ENCODE results near the gene UCHL5. TPM values are rescaled to one million over a fixed set of nuclear protein-coding genes. Genes with fewer than 3 reads are reported as not detected.

UCHL5 gene
- total and polyA plus RNA-seq, 2 experiments from 2014 or later = 42.5 to 67.1 TPM

DNA sequence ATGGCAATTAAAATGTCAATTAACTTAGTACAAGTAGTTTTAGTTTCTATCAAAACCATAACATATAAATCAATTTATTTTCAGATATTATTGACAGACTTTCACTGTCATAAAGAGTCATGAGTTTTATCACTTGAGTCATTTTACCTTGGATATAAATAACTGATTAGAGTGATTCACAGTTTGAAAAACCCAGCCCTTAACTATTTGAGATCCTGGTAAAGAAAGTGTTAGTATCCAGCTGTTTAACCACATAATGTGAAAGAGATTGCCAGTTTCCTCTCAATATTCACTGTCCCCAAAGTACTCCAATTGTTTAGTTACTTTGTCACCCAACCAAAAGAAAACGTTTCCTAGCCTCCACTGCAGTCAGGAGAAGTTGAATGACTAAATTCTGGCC is 91.3 kb downstream of the UCHL5 start:
- no peak for ATAC-seq
- no peaks in the 10 kb centered on the region for H3K4me1 Mint-ChIP-seq
- Histone ChIP-seq H3K27me3 (ENCODE audit: insufficient read depth) (no peaks in the 10 kb centered on the region), H4K20me1 (replicated peaks; ENCODE audit: insufficient read depth) (no peaks in the 10 kb centered on the region), H3K36me3 (ENCODE audit: insufficient read depth) (no peaks in the 10 kb centered on the region), H2AFZ (no peak overlapping the region), H3K79me2 (replicated peaks; ENCODE audit: insufficient read depth) (no peaks in the 10 kb centered on the region), H3K4me1 (ENCODE audit: insufficient read depth) (no peaks in the 10 kb centered on the region), H3K9me2 (ENCODE audit: insufficient read depth) (no peaks in the 10 kb centered on the region), H3K27ac (ENCODE audit: low read depth) (no peak overlapping the region), H3K4me2 (no peak overlapping the region), H3K4me3 (no peak overlapping the region), H3F3A (replicated peaks; ENCODE audit: low read depth) (no peaks in the 10 kb centered on the region)
- no peak for DNase-seq (ENCODE audit: low spot score)
- H3K27ac Mint-ChIP-seq = no peak overlapping the region
- no peaks in the 10 kb centered on the region for H3K36me3 Mint-ChIP-seq (ENCODE audit: low read depth)
- no peaks in the 10 kb centered on the region for H3K9me3 Mint-ChIP-seq
- H3K4me3 Mint-ChIP-seq = no peak overlapping the region
- H3K27me3 Mint-ChIP-seq (ENCODE audit: insufficient read depth, low read depth, poor library complexity) = peaks cover 2% of the 10 kb centered on the region
- TF ChIP-seq, protein P1, sequence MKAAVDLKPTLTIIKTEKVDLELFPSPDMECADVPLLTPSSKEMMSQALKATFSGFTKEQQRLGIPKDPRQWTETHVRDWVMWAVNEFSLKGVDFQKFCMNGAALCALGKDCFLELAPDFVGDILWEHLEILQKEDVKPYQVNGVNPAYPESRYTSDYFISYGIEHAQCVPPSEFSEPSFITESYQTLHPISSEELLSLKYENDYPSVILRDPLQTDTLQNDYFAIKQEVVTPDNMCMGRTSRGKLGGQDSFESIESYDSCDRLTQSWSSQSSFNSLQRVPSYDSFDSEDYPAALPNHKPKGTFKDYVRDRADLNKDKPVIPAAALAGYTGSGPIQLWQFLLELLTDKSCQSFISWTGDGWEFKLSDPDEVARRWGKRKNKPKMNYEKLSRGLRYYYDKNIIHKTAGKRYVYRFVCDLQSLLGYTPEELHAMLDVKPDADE (IDR thresholded peaks at IDR 0.05) = no peak
- TF ChIP-seq EZH2phosphoT487 (IDR thresholded peaks at IDR 0.05; ENCODE audit: unreplicated experiment) = no peak

DNA sequence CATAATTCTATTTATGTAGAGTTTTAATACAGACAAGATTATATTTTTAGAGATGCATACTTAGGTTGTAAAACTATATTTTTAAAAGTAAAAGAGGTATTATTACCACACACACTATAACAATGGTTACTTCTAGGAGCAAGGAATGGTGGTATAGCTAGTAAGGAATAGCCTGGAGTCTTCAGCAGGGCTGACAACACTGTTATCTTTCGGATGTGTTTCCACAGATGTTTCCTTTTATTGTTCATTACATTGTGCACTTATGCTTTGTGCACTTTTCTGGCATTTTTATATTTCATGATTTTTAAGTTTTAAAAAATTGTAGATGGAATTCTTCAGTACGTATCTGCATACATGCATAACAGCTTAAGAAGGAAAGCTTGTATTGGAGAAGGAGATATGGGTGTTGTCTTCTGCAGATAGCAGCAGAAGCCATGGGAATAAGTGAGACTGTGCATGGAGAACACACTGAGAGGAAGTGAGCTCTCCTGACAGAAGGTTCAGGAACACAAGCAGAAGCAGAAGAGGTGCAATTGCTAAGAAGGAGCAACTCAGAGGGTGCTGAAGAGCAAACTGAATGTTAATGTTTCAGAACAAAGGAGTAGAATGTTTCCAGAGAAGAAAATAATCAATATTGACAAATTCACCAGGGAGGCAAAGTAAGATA is 91.8 kb downstream of the UCHL5 start:
- Histone ChIP-seq H3F3A (replicated peaks; ENCODE audit: low read depth) (no peaks in the 10 kb centered on the region), H4K20me1 (replicated peaks; ENCODE audit: insufficient read depth) (no peaks in the 10 kb centered on the region), H3K27me3 (ENCODE audit: insufficient read depth) (no peaks in the 10 kb centered on the region), H3K79me2 (replicated peaks; ENCODE audit: insufficient read depth) (no peaks in the 10 kb centered on the region), H3K4me2 (no peak overlapping the region), H3K4me3 (no peak overlapping the region), H3K36me3 (ENCODE audit: insufficient read depth) (no peaks in the 10 kb centered on the region), H2AFZ (no peak overlapping the region), H3K4me1 (ENCODE audit: insufficient read depth) (no peaks in the 10 kb centered on the region), H3K9me2 (ENCODE audit: insufficient read depth) (no peaks in the 10 kb centered on the region), H3K27ac (ENCODE audit: low read depth) (no peak overlapping the region)
- no peaks in the 10 kb centered on the region for H3K36me3 Mint-ChIP-seq (ENCODE audit: low read depth)
- DNase-seq (ENCODE audit: low spot score) (no peak), ATAC-seq (no peak)
- no peak overlapping the region for H3K4me3 Mint-ChIP-seq
- no peak overlapping the region for H3K27ac Mint-ChIP-seq
- H3K27me3 Mint-ChIP-seq (ENCODE audit: insufficient read depth, low read depth, poor library complexity) = peaks cover 2% of the 10 kb centered on the region
- no peaks in the 10 kb centered on the region for H3K9me3 Mint-ChIP-seq
- no peaks in the 10 kb centered on the region for H3K4me1 Mint-ChIP-seq
- TF ChIP-seq JUNB (IDR thresholded peaks at IDR 0.05; ENCODE audit: unreplicated experiment) = no peak

DNA sequence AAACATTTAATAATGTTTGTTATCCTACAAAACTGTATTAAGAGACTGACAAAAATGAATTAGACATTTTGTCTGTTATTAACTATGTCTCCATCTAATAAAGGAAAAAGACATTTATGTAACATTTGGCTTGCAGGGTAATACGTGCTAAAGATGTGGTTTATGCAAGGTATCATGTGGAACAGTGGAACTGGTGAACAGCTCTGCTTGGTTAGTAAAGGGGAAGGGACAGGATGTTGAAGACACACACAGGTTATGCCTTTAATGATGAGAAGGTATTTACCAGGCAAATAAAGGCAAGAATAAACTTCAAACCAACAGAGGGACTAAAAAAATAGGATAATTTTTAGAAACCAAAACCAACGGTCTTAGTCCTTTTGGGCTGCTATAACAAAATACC is 93.1 kb downstream of the UCHL5 start:
- no peak overlapping the region for H3K4me3 Mint-ChIP-seq
- TF ChIP-seq STAT1 (IDR thresholded peaks at IDR 0.05; ENCODE audit: unreplicated experiment) = no peak
- TF ChIP-seq, protein P2, sequence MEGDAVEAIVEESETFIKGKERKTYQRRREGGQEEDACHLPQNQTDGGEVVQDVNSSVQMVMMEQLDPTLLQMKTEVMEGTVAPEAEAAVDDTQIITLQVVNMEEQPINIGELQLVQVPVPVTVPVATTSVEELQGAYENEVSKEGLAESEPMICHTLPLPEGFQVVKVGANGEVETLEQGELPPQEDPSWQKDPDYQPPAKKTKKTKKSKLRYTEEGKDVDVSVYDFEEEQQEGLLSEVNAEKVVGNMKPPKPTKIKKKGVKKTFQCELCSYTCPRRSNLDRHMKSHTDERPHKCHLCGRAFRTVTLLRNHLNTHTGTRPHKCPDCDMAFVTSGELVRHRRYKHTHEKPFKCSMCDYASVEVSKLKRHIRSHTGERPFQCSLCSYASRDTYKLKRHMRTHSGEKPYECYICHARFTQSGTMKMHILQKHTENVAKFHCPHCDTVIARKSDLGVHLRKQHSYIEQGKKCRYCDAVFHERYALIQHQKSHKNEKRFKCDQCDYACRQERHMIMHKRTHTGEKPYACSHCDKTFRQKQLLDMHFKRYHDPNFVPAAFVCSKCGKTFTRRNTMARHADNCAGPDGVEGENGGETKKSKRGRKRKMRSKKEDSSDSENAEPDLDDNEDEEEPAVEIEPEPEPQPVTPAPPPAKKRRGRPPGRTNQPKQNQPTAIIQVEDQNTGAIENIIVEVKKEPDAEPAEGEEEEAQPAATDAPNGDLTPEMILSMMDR (conservative IDR thresholded peaks at IDR 0.05; ENCODE audit: low read depth in 2 of 2) = no peak
- no peak for TF ChIP-seq POLR2AphosphoS5 (IDR thresholded peaks at IDR 0.05; ENCODE audit: low read depth)
- no peak for TF ChIP-seq EZH2phosphoT487 (IDR thresholded peaks at IDR 0.05; ENCODE audit: unreplicated experiment)
- no peak for TF ChIP-seq ZNF114 (CRISPR knock-in tag; IDR thresholded peaks at IDR 0.05)
- TF ChIP-seq, protein P3, sequence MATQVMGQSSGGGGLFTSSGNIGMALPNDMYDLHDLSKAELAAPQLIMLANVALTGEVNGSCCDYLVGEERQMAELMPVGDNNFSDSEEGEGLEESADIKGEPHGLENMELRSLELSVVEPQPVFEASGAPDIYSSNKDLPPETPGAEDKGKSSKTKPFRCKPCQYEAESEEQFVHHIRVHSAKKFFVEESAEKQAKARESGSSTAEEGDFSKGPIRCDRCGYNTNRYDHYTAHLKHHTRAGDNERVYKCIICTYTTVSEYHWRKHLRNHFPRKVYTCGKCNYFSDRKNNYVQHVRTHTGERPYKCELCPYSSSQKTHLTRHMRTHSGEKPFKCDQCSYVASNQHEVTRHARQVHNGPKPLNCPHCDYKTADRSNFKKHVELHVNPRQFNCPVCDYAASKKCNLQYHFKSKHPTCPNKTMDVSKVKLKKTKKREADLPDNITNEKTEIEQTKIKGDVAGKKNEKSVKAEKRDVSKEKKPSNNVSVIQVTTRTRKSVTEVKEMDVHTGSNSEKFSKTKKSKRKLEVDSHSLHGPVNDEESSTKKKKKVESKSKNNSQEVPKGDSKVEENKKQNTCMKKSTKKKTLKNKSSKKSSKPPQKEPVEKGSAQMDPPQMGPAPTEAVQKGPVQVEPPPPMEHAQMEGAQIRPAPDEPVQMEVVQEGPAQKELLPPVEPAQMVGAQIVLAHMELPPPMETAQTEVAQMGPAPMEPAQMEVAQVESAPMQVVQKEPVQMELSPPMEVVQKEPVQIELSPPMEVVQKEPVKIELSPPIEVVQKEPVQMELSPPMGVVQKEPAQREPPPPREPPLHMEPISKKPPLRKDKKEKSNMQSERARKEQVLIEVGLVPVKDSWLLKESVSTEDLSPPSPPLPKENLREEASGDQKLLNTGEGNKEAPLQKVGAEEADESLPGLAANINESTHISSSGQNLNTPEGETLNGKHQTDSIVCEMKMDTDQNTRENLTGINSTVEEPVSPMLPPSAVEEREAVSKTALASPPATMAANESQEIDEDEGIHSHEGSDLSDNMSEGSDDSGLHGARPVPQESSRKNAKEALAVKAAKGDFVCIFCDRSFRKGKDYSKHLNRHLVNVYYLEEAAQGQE (IDR thresholded peaks at IDR 0.05; ENCODE audit: unreplicated experiment) = no peak

More for the DNA sequence above, 93.1 kb downstream of the UCHL5 start:
- H3K4me1 ChIP-seq (ENCODE audit: insufficient read depth) = no peaks in the 10 kb centered on the region
- H3K36me3 ChIP-seq (ENCODE audit: insufficient read depth) = no peaks in the 10 kb centered on the region
- H3K9me3 Mint-ChIP-seq = no peaks in the 10 kb centered on the region
- H3K79me2 ChIP-seq (replicated peaks; ENCODE audit: insufficient read depth) = no peaks in the 10 kb centered on the region
- no peaks in the 10 kb centered on the region for H3K27me3 ChIP-seq (ENCODE audit: insufficient read depth)
- H3K27ac ChIP-seq (ENCODE audit: low read depth) = no peak overlapping the region
- H2AFZ ChIP-seq = no peak overlapping the region
- ATAC-seq = no peak
- H3F3A ChIP-seq (replicated peaks; ENCODE audit: low read depth) = no peaks in the 10 kb centered on the region
- H4K20me1 ChIP-seq (replicated peaks; ENCODE audit: insufficient read depth) = no peaks in the 10 kb centered on the region
- H3K27ac Mint-ChIP-seq = no peak overlapping the region
- no peaks in the 10 kb centered on the region for H3K4me1 Mint-ChIP-seq
- no peak overlapping the region for H3K4me2 ChIP-seq
- DNase-seq (ENCODE audit: low spot score) = no peak
- H3K36me3 Mint-ChIP-seq (ENCODE audit: low read depth) = no peaks in the 10 kb centered on the region
- no peak overlapping the region for H3K4me3 ChIP-seq
- no peaks in the 10 kb centered on the region for H3K9me2 ChIP-seq (ENCODE audit: insufficient read depth)
- peaks cover 2% of the 10 kb centered on the region for H3K27me3 Mint-ChIP-seq (ENCODE audit: insufficient read depth, low read depth, poor library complexity)

Data from GM23338 (cell line).